Kidney epithelial cell (primary cell): ENCODE results near the gene CRACR2B. TPM values are rescaled to one million over a fixed set of nuclear protein-coding genes. Genes with fewer than 3 reads are reported as not detected.

Experiments used
- DNase-seq: peaks from one replicate; pipeline ENCODE4 v3.0.0-alpha.2; 2010; ENCODE audit warnings: low read depth
- H3K27me3 ChIP-seq: 2 replicates; pipeline ENCODE4 v1.6.0; 2011; ENCODE audit warnings: low read length; ENCODE audit not compliant: control insufficient read depth, insufficient read depth
- H3K36me3 ChIP-seq: 2 replicates; pipeline ENCODE4 v1.5.1; 2011; ENCODE audit warnings: low read length; ENCODE audit not compliant: control insufficient read depth, insufficient read depth
- H3K4me3 ChIP-seq: 2 replicates; pipeline ENCODE4 v1.5.1; 2011; ENCODE audit warnings: low read depth, mild to moderate bottlenecking, control low read depth, low read length
- total RNA-seq: library from RNA; depleted of rRNA; stranded (reverse); fragments of >200 nt; gene quantifications from 2 replicates; pipeline ENCODE4 v1.2.3, GENCODE V29; 2015
- TF ChIP-seq, protein P1 (sequence below): IDR thresholded peaks from 2 replicates; pipeline ENCODE4 v1.5.1; 2011; ENCODE audit warnings: mild to moderate bottlenecking, moderate library complexity, low read length, control low read depth, inconsistent platforms; ENCODE audit not compliant: insufficient read depth, poor library complexity, severe bottlenecking

Gene CRACR2B
- total RNA-seq, 1 donor from 2014 or later, result 19.7 TPM

DNA sequence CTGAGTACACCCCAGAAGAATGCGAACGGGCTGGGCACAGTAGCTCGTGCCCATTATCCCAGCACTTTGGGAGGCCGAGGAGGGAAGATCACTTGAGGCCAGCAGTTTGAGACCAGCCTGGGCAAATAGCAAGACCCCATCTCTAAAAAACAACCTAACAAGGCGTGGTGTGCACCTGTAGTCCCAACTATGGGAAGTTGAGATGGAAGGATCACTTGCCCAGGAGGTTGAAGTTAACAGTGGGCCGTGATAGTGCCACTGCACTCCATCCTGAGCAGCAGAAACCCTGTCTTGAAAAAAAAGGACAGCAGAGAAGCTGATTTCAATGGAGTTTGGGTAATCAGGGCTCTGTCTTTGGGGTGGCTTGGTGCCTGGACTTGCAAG lies 14.7 kb upstream of the CRACR2B start:
- no peak for DNase-seq
- Histone ChIP-seq H3K4me3 (no peak overlapping the region), H3K36me3 (peaks cover 8% of the 10 kb centered on the region), H3K27me3 (no peaks in the 10 kb centered on the region)
- TF ChIP-seq, protein P1, sequence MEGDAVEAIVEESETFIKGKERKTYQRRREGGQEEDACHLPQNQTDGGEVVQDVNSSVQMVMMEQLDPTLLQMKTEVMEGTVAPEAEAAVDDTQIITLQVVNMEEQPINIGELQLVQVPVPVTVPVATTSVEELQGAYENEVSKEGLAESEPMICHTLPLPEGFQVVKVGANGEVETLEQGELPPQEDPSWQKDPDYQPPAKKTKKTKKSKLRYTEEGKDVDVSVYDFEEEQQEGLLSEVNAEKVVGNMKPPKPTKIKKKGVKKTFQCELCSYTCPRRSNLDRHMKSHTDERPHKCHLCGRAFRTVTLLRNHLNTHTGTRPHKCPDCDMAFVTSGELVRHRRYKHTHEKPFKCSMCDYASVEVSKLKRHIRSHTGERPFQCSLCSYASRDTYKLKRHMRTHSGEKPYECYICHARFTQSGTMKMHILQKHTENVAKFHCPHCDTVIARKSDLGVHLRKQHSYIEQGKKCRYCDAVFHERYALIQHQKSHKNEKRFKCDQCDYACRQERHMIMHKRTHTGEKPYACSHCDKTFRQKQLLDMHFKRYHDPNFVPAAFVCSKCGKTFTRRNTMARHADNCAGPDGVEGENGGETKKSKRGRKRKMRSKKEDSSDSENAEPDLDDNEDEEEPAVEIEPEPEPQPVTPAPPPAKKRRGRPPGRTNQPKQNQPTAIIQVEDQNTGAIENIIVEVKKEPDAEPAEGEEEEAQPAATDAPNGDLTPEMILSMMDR, result no peak

DNA sequence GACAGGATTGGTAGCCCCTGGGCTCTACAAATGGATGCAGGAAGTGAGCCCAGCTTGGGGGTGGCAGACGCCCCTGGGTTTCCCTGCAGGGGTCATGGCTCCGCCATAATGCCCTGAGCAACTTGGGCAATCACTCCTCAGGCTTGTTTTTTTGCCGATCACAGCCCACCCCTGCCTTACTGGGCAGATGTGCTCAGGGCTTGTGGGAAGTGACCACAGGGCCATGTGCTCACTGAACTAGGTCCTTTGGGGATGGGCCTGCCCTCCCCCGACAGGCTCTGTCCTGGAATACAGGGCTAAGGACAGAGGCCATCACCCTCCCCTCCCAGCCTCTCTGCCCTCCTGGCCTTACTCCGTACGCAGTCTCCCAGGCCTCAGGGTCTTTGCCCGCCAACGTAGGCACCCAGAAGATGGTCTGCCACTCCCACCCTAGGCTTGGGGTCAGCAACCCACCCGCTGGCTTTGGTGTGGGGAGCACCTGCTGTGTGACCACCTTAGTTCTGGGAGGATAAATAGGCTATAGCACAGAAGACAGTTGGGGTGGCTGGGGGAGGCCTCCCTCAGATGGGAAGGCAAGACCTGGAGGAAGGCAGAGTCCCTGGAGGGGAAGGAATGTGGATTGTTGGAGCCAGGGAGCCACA lies 14.1 kb upstream of the CRACR2B start:
- peaks cover 8% of the 10 kb centered on the region for H3K36me3 ChIP-seq
- no peak for DNase-seq
- no peak overlapping the region for H3K4me3 ChIP-seq
- TF ChIP-seq, protein P1, result no peak
- no peaks in the 10 kb centered on the region for H3K27me3 ChIP-seq

DNA sequence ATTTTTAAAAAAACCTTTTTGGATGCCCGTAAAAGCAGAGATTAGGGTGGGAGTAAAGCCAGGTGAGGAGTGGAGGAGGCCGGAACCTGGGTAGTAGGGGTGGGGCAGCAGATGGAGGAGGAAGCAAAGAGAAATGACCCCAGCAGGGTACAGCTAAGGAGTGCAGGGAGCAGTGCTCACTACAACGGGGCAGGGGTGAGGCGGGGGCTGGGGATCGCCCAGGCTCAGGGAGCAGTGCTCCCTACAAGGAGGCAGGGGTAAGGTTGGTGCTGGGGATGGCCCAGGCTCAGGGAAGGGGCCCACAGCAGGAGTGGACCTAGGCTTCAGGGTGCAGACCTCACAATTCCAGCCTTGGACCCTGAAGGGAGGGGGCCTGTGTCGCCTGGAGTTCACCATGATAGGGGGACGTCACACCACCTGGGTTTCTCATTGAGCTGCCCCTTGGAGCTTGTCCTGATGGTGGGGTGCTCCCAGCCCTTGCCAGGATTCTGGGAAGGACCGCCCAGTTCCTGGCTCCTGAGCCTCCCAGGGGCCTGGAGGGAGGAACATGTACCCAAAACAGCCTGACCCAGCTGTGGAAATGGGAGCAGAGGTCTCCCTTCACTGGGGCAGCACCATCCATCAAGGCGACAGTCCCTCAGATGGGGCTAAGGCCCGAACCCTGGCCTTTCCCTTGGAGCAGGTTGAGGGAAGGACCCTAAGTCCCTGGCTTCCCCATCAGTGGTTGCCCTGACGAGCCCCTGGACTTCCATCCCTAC lies 11.9 kb upstream of the CRACR2B start:
- TF ChIP-seq, protein P1, result no peak
- no peaks in the 10 kb centered on the region for H3K27me3 ChIP-seq
- no peak overlapping the region for H3K4me3 ChIP-seq
- DNase-seq, result no peak
- peaks cover 8% of the 10 kb centered on the region for H3K36me3 ChIP-seq

DNA sequence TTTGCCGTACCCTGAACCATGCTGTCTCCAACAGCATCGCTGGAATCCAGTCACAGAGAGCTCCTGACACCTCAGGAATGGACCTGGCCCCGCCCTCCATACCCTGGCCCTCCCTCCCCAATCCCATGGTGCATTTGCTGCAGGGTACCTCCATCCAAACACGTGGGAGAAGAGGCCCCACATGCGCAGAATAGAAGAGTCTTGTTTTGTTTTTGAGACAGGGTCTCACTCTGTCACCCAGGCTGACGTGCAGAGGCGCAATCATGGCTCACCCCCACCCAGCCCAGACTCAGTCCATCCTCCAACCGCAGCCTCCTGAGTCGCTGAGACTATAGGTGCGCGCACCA lies 11.3 kb upstream of the CRACR2B start:
- TF ChIP-seq, protein P1, result no peak
- no peaks in the 10 kb centered on the region for H3K27me3 ChIP-seq
- H3K4me3 ChIP-seq, result no peak overlapping the region
- H3K36me3 ChIP-seq, result peaks cover 8% of the 10 kb centered on the region
- no peak for DNase-seq

DNA sequence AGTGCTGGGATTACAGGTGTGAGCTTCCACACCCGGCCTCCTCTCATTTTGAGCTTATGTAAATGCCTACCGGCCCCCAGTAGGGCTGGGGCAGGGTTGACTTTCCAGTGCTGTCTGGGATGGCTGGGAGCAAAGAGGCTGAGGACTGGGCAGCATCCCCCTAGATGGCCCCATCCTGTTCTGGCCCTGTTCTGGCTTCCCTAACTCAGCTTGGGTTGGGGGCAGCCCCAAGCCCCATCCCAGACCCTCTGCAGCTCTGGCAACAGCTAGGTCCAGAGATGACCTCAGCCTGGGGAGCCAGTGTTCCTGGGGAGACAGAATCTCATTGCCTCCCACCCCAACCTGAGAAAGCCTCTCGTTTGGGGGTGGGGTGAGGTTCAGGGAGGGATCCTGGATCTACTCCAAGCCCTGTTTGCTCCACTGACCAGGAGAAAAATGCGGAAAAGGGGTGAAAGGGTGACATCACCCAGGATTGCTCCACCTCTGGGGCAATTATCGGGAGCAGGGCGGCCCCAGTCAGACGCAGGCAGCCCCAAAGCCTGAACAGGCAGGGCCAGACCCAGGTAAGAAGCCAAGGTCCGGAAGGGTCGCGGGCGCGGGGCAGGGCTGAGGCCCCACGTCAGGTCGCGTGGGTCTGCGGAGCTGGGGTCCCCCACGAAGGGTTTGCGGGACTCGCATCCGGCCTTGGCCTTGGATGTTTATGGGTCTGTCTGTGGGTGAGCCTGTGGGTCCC lies 9.2 kb upstream of the CRACR2B start, which contains the start of gene PNPLA2:
TSS of gene PNPLA2 (plus strand) at position 519 of the 733 bp plus-strand sequence. CDS start 805 bp downstream, outside the sequence.
- TF ChIP-seq, protein P1, result no peak
- Histone ChIP-seq H3K36me3 (peaks cover 3% of the 10 kb centered on the region), H3K27me3 (no peaks in the 10 kb centered on the region), H3K4me3 (peak within 1 kb of the TSS; percentile 85)
- no peak for DNase-seq
